Peyer's patch (tissue), 4 donors: ENCODE measurements around the gene SDHAF3. TPM values are rescaled to one million over a fixed set of nuclear protein-coding genes. Genes with fewer than 3 reads are reported as not detected.
"Not testable (repeated sequence)": the region's sequence is repeated elsewhere in the genome, so short reads cannot be mapped to it uniquely, and the experiment has no call there.

Source experiments
- DNase-seq, 3 donors: peaks; one replicate each; pipeline ENCODE4 v3.0.0-alpha.2; 2017 to 2019
- H3K27ac ChIP-seq, 4 donors: fragments of 200-600 bp; sonication (generic); one replicate each; pipeline ENCODE4 v1.5.1; 2016 to 2019
- H3K27me3 ChIP-seq, 2 donors: fragments of 200-600 bp; sonication (generic); one replicate each; pipeline ENCODE4 v1.5.1; 2019
- H3K36me3 ChIP-seq, 3 donors: fragments of 200-600 bp; sonication (generic); one replicate each; pipeline ENCODE4 v1.5.1; 2016 to 2019
- H3K4me1 ChIP-seq, 4 donors: fragments of 200-600 bp; sonication (generic); one replicate each; pipeline ENCODE4 v1.5.1; 2016 to 2019
- H3K4me3 ChIP-seq, 4 donors: fragments of 200-600 bp; sonication (generic); 1 replicate in 3 of 4; 2 replicates in 1 of 4; pipeline ENCODE4 v1.5.1; 2016 to 2019; ENCODE audit warnings: mild to moderate bottlenecking in 1 of 4
- H3K9me3 ChIP-seq, 4 donors: fragments of 200-600 bp; sonication (generic); one replicate each; pipeline ENCODE4 v1.5.1; 2016 to 2019; ENCODE audit warnings: mild to moderate bottlenecking in 1 of 4
- POLR2A ChIP-seq, 2 donors: fragments of 450-650 bp; IDR thresholded peaks; one replicate each; pipeline ENCODE4 v1.5.1; 2017; ENCODE audit warnings: antibody characterized with exemption in 2 of 2, mild to moderate bottlenecking in 2 of 2, moderate library complexity in 2 of 2
- total RNA-seq, 4 donors: library from RNA; depleted of rRNA; stranded (reverse); fragments of >200 nt; gene quantifications; one replicate each; pipeline ENCODE4 v1.1.0, GENCODE V29; 2016
- TF ChIP-seq, protein P1 (sequence below), 6 experiments: fragments of 450-650 bp in 4 of 6; fragments of 200-600 bp in 2 of 6; sonication (generic) in 1 of 6; IDR thresholded peaks; one replicate each; pipeline ENCODE4 v1.5.1; 2017 to 2019; ENCODE audit warnings: antibody characterized with exemption in 6 of 6, mild to moderate bottlenecking in 3 of 6, moderate library complexity in 1 of 6

Gene SDHAF3
- 10 to 100 TPM in 1 of 4 donors, 1 to 10 TPM in 3; 2.9 to 25.6 (median 6.2) TPM for total RNA-seq

DNA sequence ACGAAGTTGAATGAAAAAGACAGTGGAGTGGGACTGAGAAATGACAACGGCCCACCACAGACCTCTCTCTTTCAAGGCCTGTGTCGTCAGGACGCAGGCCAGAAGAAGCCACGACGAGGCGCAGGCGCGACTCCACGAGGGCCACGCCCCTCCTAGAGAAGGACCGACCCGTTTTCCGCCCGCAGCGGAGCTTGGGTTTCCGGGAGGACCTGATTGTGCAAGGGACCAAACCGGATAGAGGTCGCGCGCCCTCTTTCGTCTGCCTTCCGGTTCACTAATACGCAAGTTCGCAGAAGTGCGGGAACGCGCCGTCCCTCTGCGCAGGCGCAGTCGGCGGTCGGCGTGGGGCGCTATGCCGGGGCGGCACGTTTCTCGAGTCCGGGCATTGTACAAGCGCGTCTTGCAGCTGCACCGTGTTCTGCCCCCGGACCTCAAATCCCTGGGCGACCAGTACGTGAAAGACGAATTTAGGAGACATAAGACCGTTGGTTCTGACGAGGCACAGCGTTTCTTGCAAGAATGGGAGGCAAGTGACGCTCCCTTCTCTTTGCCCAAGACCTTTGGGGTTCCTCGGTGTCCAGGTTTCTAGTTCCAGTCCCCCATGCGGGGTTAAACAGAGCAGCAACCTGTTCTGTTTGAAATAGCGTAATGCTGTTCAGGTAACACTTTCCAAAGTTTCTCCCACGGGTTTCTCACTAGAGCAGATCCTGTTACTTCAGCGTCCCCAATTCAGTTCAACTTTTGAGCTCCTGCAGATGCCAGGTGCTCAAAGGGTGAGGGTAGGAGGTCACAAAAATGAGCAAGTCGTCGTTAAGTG lies at the start of gene SDHAF3:
TSS of gene SDHAF3 (plus strand) at position 327 of the 817 bp plus-strand sequence. CDS start at position 353, 26 bp downstream.
- TF ChIP-seq, protein P1, sequence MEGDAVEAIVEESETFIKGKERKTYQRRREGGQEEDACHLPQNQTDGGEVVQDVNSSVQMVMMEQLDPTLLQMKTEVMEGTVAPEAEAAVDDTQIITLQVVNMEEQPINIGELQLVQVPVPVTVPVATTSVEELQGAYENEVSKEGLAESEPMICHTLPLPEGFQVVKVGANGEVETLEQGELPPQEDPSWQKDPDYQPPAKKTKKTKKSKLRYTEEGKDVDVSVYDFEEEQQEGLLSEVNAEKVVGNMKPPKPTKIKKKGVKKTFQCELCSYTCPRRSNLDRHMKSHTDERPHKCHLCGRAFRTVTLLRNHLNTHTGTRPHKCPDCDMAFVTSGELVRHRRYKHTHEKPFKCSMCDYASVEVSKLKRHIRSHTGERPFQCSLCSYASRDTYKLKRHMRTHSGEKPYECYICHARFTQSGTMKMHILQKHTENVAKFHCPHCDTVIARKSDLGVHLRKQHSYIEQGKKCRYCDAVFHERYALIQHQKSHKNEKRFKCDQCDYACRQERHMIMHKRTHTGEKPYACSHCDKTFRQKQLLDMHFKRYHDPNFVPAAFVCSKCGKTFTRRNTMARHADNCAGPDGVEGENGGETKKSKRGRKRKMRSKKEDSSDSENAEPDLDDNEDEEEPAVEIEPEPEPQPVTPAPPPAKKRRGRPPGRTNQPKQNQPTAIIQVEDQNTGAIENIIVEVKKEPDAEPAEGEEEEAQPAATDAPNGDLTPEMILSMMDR (IDR thresholded peaks at IDR 0.05), result peak in 2 of 6 experiments; percentile 17 to 22
- TF ChIP-seq POLR2A (IDR thresholded peaks at IDR 0.05), result peak; percentile 39 to 48
- peak within 1 kb of the TSS; percentile 47 to 86 (median 68) for H3K4me3 ChIP-seq

DNA sequence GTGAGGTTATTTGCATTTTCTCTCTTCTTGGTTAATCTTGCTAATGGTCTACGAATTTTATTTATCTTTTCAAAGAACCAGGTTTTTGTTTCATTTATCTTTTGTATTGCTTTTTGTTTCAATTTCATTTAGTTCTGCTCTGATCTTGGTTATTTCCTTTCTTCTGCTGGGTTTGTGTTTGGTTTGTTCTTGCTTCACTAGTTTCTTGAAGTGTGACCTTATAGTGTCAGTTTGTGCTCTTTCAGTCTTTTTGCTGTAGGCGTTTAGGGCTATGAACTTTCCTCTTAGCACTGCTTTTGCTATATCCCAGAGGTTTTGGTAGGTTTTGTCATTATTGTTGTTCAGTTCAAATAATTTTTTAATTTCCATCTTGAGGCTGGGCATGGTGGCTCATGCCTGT lies 45.5 kb upstream of the SDHAF3 start:
- H3K27me3 ChIP-seq, H3K36me3 ChIP-seq, H3K27ac ChIP-seq, DNase-seq, H3K4me3 ChIP-seq, H3K4me1 ChIP-seq, H3K9me3 ChIP-seq: not testable (repeated sequence)

More for the DNA sequence above, at the start of gene SDHAF3:
- Histone ChIP-seq H3K4me1 (peaks cover 0 to 11% (median 0%) of the 10 kb centered on the region in 4 donors), H3K27me3 (no peaks in the 10 kb centered on the region), H3K9me3 (no peaks in the 10 kb centered on the region), H3K27ac (peak within 1 kb of the TSS; percentile 57 to 76 (median 70)), H3K36me3 (no peaks in the 10 kb centered on the region)
- DNase-seq, result peak; percentile 94 to 99 (median 97)

DNA sequence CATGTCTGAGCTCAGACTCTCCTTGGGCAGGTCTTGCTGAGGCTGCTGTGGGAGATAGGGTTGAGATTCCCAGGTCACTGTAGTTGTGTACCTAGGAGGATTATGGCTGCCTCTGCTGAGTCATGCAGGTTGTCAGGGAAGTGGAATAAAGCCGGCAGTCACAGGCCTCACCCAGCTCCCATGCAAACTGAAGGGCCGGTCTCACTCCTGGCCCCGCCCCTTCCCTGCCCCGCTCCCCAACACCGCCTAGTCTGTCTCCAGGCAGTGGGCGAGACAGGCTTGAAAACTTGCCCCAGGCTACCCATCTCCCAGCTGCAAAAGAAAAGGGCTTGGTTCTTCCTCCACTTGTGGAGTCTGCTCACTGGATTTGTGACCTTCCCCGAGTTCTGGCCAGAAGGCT lies 41.6 kb upstream of the SDHAF3 start:
- H3K4me1 ChIP-seq, result no peaks in the 10 kb centered on the region
- H3K9me3 ChIP-seq, result no peaks in the 10 kb centered on the region
- H3K27ac ChIP-seq, result no peak overlapping the region
- TF ChIP-seq POLR2A (IDR thresholded peaks at IDR 0.05), result no peak
- TF ChIP-seq, protein P1 (IDR thresholded peaks at IDR 0.05), result no peak
- H3K36me3 ChIP-seq, result no peaks in the 10 kb centered on the region
- H3K27me3 ChIP-seq, result no peaks in the 10 kb centered on the region
- H3K4me3 ChIP-seq, result no peak overlapping the region
- DNase-seq, result no peak

DNA sequence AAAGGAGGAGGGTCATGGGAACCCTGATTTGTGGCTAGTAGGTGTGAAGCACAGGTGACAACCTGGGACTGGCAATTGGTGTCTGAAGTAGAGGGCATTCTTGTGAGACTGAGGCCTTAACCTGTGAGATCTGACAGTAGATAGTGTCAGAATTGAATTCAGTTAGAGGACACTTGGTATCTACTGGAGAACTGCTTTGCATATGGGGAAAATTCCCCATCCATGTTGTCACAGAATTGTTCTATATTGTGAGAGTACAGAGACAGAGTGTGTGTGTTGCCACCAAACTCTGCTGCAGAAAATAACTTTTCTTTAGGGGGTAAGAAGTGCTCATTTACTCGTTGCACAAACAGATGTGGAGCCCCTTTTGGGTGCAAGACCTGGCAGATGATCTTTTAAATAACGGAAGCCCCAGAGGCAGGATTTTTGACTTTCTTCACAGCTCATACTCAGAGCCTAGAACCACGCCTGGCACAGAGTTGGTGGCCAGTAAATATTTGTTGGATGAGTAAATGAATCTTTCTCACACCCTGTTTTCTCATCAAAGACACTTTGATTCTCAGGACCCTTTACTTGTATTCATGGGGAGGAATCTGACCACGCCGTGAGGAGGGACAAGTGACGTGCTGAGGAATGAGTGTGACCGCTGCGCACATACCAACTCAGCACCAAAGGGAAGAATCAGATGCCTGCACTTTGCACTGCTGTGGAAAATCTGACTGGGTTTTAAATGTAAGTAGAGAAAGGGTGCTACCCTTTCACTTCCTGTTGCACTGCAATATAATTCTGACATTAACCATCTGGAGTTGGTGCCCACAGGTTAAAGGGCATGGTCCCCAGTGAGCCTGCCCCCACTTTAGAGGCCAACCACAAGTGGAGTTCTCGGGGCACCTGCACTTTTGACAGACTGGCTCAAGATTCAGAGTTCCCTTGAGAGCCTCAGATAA lies 39.2 kb upstream of the SDHAF3 start:
- Histone ChIP-seq H3K4me3 (no peak overlapping the region), H3K27ac (no peak overlapping the region), H3K27me3 (no peaks in the 10 kb centered on the region), H3K9me3 (no peaks in the 10 kb centered on the region), H3K36me3 (no peaks in the 10 kb centered on the region), H3K4me1 (no peaks in the 10 kb centered on the region)
- TF ChIP-seq, protein P1 (IDR thresholded peaks at IDR 0.05), result no peak
- no peak for TF ChIP-seq POLR2A (IDR thresholded peaks at IDR 0.05)
- no peak for DNase-seq

DNA sequence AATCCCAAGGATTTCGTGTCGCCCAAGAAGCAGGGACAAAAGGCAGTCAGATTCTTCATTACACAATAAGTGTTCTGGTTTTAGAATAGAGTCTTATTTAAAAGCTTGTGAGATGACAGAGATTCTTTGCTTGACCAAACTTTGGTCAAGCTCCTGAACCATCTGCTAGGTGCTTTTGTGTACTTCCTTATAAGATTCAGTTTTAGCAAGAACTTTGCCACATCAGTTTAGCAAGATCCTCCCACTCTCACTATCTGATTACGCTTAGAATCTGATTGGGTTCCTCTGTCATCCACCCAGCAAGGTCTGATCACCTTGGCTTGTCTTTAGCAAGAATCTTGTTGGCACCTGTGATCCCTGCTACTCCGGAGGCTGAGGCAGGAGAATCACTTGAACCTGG lies 38.2 kb upstream of the SDHAF3 start:
- no peaks in the 10 kb centered on the region for H3K27me3 ChIP-seq
- no peak overlapping the region for H3K4me3 ChIP-seq
- no peaks in the 10 kb centered on the region for H3K4me1 ChIP-seq
- no peak for DNase-seq
- no peak for TF ChIP-seq POLR2A (IDR thresholded peaks at IDR 0.05)
- TF ChIP-seq, protein P1 (IDR thresholded peaks at IDR 0.05), result no peak
- H3K36me3 ChIP-seq, result no peaks in the 10 kb centered on the region
- H3K27ac ChIP-seq, result no peak overlapping the region
- no peaks in the 10 kb centered on the region for H3K9me3 ChIP-seq
